Brain microvascular endothelial cell (primary cell): ENCODE measurements around the gene WNT2.

Experiments used
- DNase-seq: peaks from one replicate; pipeline ENCODE4 v3.0.0-alpha.2; 2020
- H3K27ac ChIP-seq: fragments of 250-450 bp; sonication (Bioruptor Pico); 2 replicates; pipeline ENCODE4 v1.5.1; 2020; ENCODE audit warnings: mild to moderate bottlenecking, moderate library complexity
- H3K27me3 ChIP-seq: fragments of 250-450 bp; sonication (Bioruptor Pico); replicated peaks from 2 replicates; pipeline ENCODE4 v1.5.1; 2020; ENCODE audit warnings: mild to moderate bottlenecking
- H3K36me3 ChIP-seq: fragments of 250-450 bp; sonication (Bioruptor Pico); replicated peaks from 2 replicates; pipeline ENCODE4 v1.5.1; 2020; ENCODE audit warnings: mild to moderate bottlenecking
- H3K4me3 ChIP-seq: 2 replicates; pipeline ENCODE4 v1.5.1; 2011; ENCODE audit warnings: low read depth, mild to moderate bottlenecking, control low read depth, low read length, moderate library complexity
- CTCF ChIP-seq: IDR thresholded peaks from 2 replicates; pipeline ENCODE4 v1.5.1; 2011; ENCODE audit warnings: low read depth, mild to moderate bottlenecking, moderate library complexity, low read length, control low read depth, inconsistent platforms; ENCODE audit errors: missing control alignments
- in situ Hi-C: cut with HindIII; loops from 2 replicates; pipeline ENCODE4 v1.10.0; 2017; ENCODE audit warnings: low sequenced_read_pairs, low pct_ligation_motif_present

Gene WNT2

GRCh38 chr7:117243390-117243789, 79.5 kb downstream of the WNT2 start:
- no peak for DNase-seq
- no peaks in the 10 kb centered on the region for H3K27me3 ChIP-seq
- no peak for TF ChIP-seq CTCF
- no peak overlapping the region for H3K27ac ChIP-seq
- no peak overlapping the region for H3K4me3 ChIP-seq
- in situ Hi-C loops, result no loop called here
- H3K36me3 ChIP-seq, result no peaks in the 10 kb centered on the region

GRCh38 chr7:117241088-117241487, 81.8 kb downstream of the WNT2 start:
- Histone ChIP-seq H3K27ac (no peak overlapping the region), H3K4me3 (no peak overlapping the region), H3K36me3 (no peaks in the 10 kb centered on the region), H3K27me3 (no peaks in the 10 kb centered on the region)
- in situ Hi-C loops, result no loop called here
- TF ChIP-seq CTCF, result no peak
- no peak for DNase-seq

GRCh38 chr7:117238937-117239336, 83.9 kb downstream of the WNT2 start:
- no peak for TF ChIP-seq CTCF

GRCh38 chr7:117238472-117238871, 84.4 kb downstream of the WNT2 start:
- DNase-seq, result no peak
- H3K36me3 ChIP-seq, result no peaks in the 10 kb centered on the region
- TF ChIP-seq CTCF, result no peak
- no peak overlapping the region for H3K4me3 ChIP-seq
- in situ Hi-C loops, result no loop called here
- H3K27ac ChIP-seq, result no peak overlapping the region
- no peaks in the 10 kb centered on the region for H3K27me3 ChIP-seq

More at GRCh38 chr7:117238937-117239336, 83.9 kb downstream of the WNT2 start:
- in situ Hi-C loops, result no loop called here
- Histone ChIP-seq H3K4me3 (no peak overlapping the region), H3K27ac (no peak overlapping the region), H3K27me3 (no peaks in the 10 kb centered on the region), H3K36me3 (no peaks in the 10 kb centered on the region)
- DNase-seq, result no peak

- no peak overlapping the region for H3K4me3 ChIP-seq
- no peaks in the 10 kb centered on the region for H3K36me3 ChIP-seq
- in situ Hi-C loops, result no loop called here
- no peak for DNase-seq
- TF ChIP-seq CTCF, result no peak
- no peaks in the 10 kb centered on the region for H3K27me3 ChIP-seq
- H3K27ac ChIP-seq, result no peak overlapping the region
Measured at GRCh38 chr7:117237646-117238045, 85.2 kb downstream of the WNT2 start.

GRCh38 chr7:117231047-117231359, 91.9 kb downstream of the WNT2 start:
- in situ Hi-C loops, result no loop called here
- Histone ChIP-seq H3K27ac (peak overlapping the region; percentile 18), H3K4me3 (no peak overlapping the region), H3K36me3 (no peaks in the 10 kb centered on the region), H3K27me3 (no peaks in the 10 kb centered on the region)
- no peak for DNase-seq
- TF ChIP-seq CTCF, result no peak
